GM18505 (cell line): ENCODE results near the gene NHLH1.

Experiments
- ATAC-seq: cut with Tn5 transposase; IDR thresholded peaks from one replicate; pipeline ENCODE4 v1.9.1; 2021; ENCODE audit not compliant: unreplicated experiment
- POLR2A ChIP-seq: IDR thresholded peaks from 4 replicates; pipeline ENCODE4 v1.6.1; 2011; ENCODE audit warnings: borderline replicate concordance; ENCODE audit not compliant: insufficient read depth, insufficient read length; ENCODE audit errors: extremely low read depth

Gene NHLH1

GRCh38 chr1:160366731-160367515, at the start of gene NHLH1:
TSS of gene NHLH1 (plus strand) at chr1:160367071. CDS start at chr1:160370732, 3,661 bp downstream.
- TF ChIP-seq POLR2A = no peak
- ATAC-seq = no peak

GRCh38 chr1:160322831-160323230, 44.0 kb upstream of the NHLH1 start:
- ATAC-seq = no peak
- TF ChIP-seq POLR2A = no peak

- ATAC-seq = no peak
- no peak for TF ChIP-seq POLR2A
Measured at GRCh38 chr1:160325252-160325651, 41.6 kb upstream of the NHLH1 start.

- TF ChIP-seq POLR2A = no peak
Measured at GRCh38 chr1:160326418-160326817, 40.5 kb upstream of the NHLH1 start.

DNA sequence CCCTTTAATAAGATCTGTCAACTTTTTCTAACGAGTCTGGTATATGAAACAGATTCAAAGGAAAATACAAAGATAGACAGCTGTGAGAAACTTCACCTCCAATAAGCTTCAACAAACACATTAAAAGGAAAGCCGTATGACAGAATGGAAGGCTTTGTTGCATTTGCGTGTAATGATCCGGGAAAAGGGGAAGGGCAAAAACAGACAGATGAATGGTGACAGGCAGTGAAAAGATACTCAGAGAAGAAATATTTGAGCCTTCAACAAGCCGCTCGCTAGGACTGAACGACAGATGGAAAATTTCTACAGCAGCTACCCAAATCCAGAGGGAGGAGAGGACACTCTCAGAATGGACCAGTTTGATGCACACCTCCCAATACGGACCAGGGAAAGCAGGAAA, 38.7 kb upstream of the NHLH1 start:
- TF ChIP-seq POLR2A = no peak
- no peak for ATAC-seq

More at GRCh38 chr1:160326418-160326817, 40.5 kb upstream of the NHLH1 start:
- ATAC-seq = no peak

DNA sequence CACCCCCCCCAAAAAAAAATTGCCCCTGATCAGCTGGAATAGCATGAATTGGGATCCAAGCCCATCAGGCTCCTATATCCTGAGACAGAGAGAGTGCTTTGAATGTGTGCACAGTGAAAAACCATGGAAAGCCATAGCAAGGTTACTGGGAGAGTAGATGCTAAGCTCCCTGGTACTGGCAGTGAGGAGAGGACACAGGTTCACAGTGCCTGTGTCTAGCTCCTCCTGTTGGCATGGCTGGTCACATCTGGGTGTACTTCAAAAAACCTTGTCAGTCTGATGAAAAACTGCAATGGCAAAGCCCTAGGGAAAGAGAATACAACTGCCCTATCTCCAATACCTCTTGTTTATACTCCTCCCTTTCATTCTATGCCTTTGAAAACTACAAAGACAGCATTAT, 36.8 kb upstream of the NHLH1 start:
- TF ChIP-seq POLR2A = no peak
- no peak for ATAC-seq

DNA sequence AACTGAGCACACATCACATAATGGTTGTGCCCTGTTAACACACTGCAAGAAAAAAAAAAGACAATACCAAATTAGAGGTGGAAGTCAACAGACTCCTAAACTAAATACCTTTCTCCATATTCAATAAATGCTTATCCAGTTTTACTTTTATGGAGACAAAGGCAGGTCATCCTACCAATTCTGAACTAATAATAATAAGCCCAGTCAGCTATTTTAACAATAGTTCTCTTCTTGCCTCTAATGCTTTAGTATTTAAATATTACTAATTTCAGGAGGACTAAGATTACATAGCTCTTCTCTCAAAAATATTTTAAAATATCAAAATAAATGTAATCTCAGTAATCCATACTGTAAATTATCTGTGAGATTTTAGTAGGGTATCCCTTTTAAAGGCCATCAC, 34.4 kb upstream of the NHLH1 start:
- TF ChIP-seq POLR2A = no peak
- ATAC-seq = no peak

GRCh38 chr1:160338580-160338979, 28.3 kb upstream of the NHLH1 start:
- ATAC-seq = no peak

DNA sequence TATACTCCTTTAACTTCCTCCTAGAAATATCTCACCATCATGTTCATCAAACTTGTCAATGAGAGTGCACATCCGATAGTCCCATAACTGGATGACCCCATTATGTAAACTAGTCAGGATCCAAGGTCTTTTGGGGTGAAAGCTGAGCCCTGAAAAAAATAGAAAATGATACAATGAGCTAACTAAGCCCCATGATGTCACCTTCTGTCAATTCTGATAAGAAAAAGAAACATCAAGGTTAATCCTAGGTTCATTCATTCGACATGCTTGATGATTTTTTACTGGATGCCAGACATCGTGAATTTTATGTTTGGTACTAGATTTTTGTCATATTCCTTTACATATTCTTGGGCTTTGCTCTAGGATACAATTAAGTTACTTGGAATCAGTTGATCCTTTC, 26.7 kb upstream of the NHLH1 start:
- no peak for ATAC-seq
- no peak for TF ChIP-seq POLR2A

More at GRCh38 chr1:160338580-160338979, 28.3 kb upstream of the NHLH1 start:
- TF ChIP-seq POLR2A = no peak

DNA sequence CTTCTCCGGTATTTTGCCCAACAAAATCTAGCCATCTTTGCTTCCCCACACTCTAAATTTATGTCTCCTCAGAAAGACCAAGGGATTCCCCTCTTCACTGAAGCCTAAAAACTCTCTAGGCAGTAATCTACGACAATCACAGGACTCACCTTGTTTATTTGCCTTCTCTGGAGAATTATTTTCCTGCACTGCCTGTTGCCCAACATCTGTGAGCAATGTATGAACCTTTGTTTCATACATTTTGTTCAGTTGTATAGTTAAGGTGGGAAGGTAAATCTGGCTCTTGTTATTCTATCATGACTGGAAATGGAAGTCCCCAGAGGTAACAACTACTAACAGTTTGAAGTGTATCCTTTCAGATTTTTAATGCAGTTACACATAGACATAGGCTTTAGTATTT, 26.0 kb upstream of the NHLH1 start:
- no peak for TF ChIP-seq POLR2A
- no peak for ATAC-seq

GRCh38 chr1:160342526-160342925, 24.3 kb upstream of the NHLH1 start:
- no peak for TF ChIP-seq POLR2A
- no peak for ATAC-seq

GRCh38 chr1:160342953-160343869, 23.7 kb upstream of the NHLH1 start, which contains the start of the genes COPA and NCSTN:
TSS of gene COPA (minus strand) at chr1:160343250. CDS start at chr1:160343170, 80 bp downstream.
TSS of gene NCSTN (plus strand) at chr1:160343383. CDS start at chr1:160343397, 14 bp downstream.
- TF ChIP-seq POLR2A = peak; percentile 94
- peak; percentile 83 for ATAC-seq

DNA sequence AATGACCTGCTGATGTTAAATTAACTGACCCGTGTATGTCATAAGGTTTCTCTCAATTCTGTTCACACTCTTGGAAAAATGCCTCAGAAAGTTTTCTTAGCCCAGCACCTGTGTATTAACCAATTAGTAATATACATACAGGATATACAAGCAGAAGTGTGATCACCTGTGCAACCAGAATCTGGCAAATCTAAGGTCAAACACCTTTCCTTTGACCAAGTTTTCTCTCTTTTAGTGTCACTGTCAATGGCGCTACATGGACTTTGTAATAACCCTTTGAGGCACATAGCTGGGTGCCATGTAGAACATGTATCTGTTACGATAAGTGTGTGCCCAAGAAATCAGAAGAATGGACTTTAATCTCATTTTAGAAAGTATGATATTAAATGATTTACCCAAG, 22.6 kb upstream of the NHLH1 start:
- TF ChIP-seq POLR2A = no peak
- no peak for ATAC-seq

GRCh38 chr1:160344936-160345335, 21.9 kb upstream of the NHLH1 start:
- TF ChIP-seq POLR2A = no peak

GRCh38 chr1:160346463-160346862, 20.4 kb upstream of the NHLH1 start:
- TF ChIP-seq POLR2A = no peak
- ATAC-seq = no peak

More at GRCh38 chr1:160344936-160345335, 21.9 kb upstream of the NHLH1 start:
- no peak for ATAC-seq
